ENCODE results near the gene TRIM26. TPM values are rescaled to one million over a fixed set of nuclear protein-coding genes. Genes with fewer than 3 reads are reported as not detected.

The TRIM26 gene
- total RNA-seq, 6 donors from 2014 or later, result 38.4 to 67.1 (median 53.8) TPM

DNA sequence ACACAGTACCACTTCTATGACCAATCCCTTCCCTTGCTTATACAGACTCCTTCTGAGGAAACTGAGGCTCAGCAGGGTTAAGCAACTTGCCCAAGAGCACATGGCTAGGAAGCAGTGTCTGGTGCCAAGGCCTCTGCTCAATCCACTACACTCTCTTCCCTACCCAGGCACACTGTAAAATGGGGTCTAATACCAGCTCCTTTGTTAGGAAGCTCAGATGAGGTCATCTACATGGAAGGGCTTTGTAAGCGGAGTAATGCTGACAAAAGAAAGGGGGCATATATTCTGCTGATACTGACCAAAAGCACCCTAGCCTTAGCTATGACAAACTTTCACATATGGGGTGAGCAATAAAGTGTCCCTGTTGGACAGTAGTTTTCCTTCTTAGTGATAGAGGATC is 9.1 kb downstream of the TRIM26 start:
- peaks cover under 1 to 17% (median 1%) of the 10 kb centered on the region in 4 donors for H3K36me3 ChIP-seq
- H3K9me3 ChIP-seq, result no peaks in the 10 kb centered on the region
- H3K4me1 ChIP-seq, result peaks cover 43 to 63% (median 55%) of the 10 kb centered on the region in 4 donors
- H3K27me3 ChIP-seq, result no peaks in the 10 kb centered on the region
- no peak overlapping the region for H3K4me3 ChIP-seq
- TF ChIP-seq, protein P1, sequence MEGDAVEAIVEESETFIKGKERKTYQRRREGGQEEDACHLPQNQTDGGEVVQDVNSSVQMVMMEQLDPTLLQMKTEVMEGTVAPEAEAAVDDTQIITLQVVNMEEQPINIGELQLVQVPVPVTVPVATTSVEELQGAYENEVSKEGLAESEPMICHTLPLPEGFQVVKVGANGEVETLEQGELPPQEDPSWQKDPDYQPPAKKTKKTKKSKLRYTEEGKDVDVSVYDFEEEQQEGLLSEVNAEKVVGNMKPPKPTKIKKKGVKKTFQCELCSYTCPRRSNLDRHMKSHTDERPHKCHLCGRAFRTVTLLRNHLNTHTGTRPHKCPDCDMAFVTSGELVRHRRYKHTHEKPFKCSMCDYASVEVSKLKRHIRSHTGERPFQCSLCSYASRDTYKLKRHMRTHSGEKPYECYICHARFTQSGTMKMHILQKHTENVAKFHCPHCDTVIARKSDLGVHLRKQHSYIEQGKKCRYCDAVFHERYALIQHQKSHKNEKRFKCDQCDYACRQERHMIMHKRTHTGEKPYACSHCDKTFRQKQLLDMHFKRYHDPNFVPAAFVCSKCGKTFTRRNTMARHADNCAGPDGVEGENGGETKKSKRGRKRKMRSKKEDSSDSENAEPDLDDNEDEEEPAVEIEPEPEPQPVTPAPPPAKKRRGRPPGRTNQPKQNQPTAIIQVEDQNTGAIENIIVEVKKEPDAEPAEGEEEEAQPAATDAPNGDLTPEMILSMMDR (IDR thresholded peaks at IDR 0.05), result no peak
- 93 to 95% methylated on average over 1 of the region's 1 CpG for WGBS, 2 donors
- DNase-seq (no peak), ATAC-seq (ENCODE audit: low FRiP score in 2 of 2) (no peak)
- no peak overlapping the region for H3K27ac ChIP-seq

DNA sequence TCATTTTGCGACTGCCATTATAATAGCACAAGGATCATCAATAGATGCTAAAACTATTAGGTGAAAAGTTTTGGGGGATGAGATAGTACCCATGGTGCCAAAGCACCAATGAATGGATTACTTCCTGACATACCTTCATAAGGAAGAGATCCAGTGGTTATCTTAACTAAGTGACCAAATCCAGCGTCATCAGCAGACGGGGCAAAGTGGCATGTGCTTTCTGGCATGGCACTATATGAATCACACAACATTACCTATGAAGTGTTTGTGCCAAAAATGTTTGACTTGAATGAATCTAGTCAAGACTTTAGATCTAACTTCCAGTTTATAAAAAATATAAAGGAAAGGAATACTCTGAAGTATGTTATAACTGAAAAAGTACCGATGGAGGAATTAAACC is 10.8 kb downstream of the TRIM26 start:
- ATAC-seq (ENCODE audit: low FRiP score in 2 of 2), result no peak
- H3K36me3 ChIP-seq, result peaks cover 13 to 34% (median 19%) of the 10 kb centered on the region in 4 donors
- H3K27ac ChIP-seq, result no peak overlapping the region
- TF ChIP-seq EP300 (IDR thresholded peaks at IDR 0.05) (no peak), POLR2AphosphoS5 (IDR thresholded peaks at IDR 0.05) (no peak)
- TF ChIP-seq, protein P1 (IDR thresholded peaks at IDR 0.05), result no peak
- H3K27me3 ChIP-seq, result no peaks in the 10 kb centered on the region
- 89 to 94% methylated on average over 4 of the region's 4 CpGs for WGBS, 2 donors
- H3K4me1 ChIP-seq, result peaks cover 31 to 45% (median 38%) of the 10 kb centered on the region in 4 donors
- no peak overlapping the region for H3K4me3 ChIP-seq
- no peak for DNase-seq
- H3K9me3 ChIP-seq, result no peaks in the 10 kb centered on the region

DNA sequence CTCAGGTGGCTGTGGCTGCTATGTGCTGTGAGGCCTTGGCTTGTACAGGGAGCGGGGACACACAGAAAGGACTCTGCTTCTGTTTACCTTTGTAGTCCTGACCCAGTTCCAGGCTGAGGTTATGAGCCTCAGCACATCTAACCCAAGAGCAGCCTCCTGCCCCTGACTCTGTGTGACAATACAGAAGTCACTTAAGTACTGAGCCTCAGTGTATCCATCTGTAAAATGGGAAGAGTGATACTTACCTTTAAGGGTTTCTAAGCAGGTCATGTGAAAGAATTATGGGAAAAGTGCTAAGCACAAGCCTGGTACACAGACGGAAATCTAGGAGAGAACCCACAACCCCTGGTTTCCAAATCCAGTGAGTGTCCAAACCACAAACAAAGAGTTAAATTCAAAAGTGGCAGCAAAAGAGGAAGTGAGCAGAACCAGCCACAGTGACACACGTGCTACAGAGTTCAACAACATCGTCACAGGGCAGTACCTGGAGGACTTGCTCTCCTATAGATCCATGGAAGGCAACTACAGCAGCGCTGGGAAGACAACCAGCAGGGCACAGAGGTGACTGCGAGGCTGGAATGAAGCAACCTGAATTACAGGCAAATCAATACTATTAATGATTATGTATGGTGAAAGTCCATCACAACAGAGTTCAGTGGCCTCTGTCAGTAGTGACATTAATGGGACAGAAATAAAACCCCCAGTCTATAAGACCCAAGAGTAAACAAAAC is 12.5 kb downstream of the TRIM26 start:
- no peaks in the 10 kb centered on the region for H3K9me3 ChIP-seq
- peak in 1 of 2 donors; percentile 62 for ATAC-seq (ENCODE audit: low FRiP score in 2 of 2)
- 55 to 72% methylated on average over 6 of the region's 6 CpGs for WGBS, 2 donors
- no peak overlapping the region for H3K27ac ChIP-seq
- peaks cover 20 to 51% (median 34%) of the 10 kb centered on the region in 4 donors for H3K36me3 ChIP-seq
- peaks cover 17 to 29% (median 22%) of the 10 kb centered on the region in 4 donors for H3K4me1 ChIP-seq
- no peak overlapping the region for H3K4me3 ChIP-seq
- no peak for DNase-seq
- no peaks in the 10 kb centered on the region for H3K27me3 ChIP-seq
- no peak for TF ChIP-seq EP300 (IDR thresholded peaks at IDR 0.05)
- TF ChIP-seq, protein P1 (IDR thresholded peaks at IDR 0.05), result no peak
- no peak for TF ChIP-seq POLR2AphosphoS5 (IDR thresholded peaks at IDR 0.05)
- no peak for TF ChIP-seq POLR2A (IDR thresholded peaks at IDR 0.05)

DNA sequence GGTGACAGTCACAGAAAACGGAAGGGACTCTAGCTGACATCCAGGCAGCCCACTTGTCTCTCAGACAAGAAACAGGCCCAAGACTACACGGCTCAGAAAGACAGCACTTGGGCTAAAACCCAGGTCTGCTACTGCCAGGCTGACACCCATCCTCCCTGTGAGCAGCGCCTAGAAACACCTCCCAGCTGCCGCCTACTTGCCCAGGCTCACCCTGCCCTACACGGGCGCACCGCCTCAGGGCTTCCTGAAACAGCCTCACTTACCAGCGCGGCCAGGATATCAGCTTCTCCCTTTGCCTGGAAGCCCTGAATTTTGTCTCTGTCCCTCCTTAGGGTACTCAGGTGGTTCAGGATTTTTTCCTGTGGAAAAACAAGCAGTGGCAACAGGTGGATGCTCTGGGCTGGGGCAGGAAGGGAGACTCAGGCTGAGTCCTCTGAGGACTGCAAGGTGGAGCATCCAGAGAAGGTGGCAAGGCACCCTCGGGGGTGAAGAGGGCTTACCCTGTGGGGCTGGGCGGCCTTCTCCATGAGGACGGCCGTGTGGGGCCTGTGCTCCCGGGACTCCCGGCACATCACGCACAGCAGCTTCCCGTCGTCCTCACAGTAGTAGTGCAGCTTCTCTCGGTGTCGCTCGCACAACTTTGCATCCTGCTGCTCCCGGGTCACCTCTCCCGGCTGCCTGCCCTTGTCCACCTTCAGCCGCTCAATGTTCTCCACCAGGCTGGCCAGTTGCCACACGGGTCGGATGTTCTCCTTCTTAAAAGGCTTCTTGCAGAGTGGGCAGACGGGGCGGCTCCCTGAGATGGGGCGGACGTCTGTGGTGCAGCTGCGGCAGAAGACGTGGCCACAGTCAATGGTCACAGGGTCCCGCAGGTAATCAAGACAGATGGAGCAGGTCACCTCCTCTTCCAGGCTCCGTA is 14.8 kb downstream of the TRIM26 start:
- Histone ChIP-seq H3K4me1 (peaks cover 17 to 20% (median 20%) of the 10 kb centered on the region in 4 donors), H3K27me3 (no peaks in the 10 kb centered on the region), H3K4me3 (no peak overlapping the region), H3K36me3 (peaks cover 33 to 72% (median 54%) of the 10 kb centered on the region in 4 donors), H3K27ac (no peak overlapping the region), H3K9me3 (no peaks in the 10 kb centered on the region)
- DNase-seq, result peak in 1 of 2 donors; percentile 57
- ATAC-seq (ENCODE audit: low FRiP score in 2 of 2), result no peak
- TF ChIP-seq POLR2AphosphoS5 (IDR thresholded peaks at IDR 0.05) (no peak), POLR2A (IDR thresholded peaks at IDR 0.05) (no peak), EP300 (IDR thresholded peaks at IDR 0.05) (no peak)
- TF ChIP-seq, protein P1 (IDR thresholded peaks at IDR 0.05), result no peak
- 94 to 95% methylated on average over 26 to 32 of the region's 34 CpGs for WGBS, 2 donors

All from upper lobe of left lung (tissue), 6 donors.